ENCODE measurements around the gene BAIAP3. TPM values are rescaled to one million over a fixed set of nuclear protein-coding genes. Genes with fewer than 3 reads are reported as not detected.
A peak's percentile ranks its signal among the peaks of the same experiment; 100 is the strongest.

BAIAP3 gene
- total and polyA plus RNA-seq, 10 donors = 2.7 to 15.7 (median 6.3) TPM

GRCh38 chr16:1320097-1320496 lies 13.3 kb upstream of the BAIAP3 start:
- no peak for DNase-seq
- Histone ChIP-seq H3K27ac (peak overlapping the region in 1 of 8 donors; percentile 17), H3K4me1 (peaks cover 0 to 39% (median 11%) of the 10 kb centered on the region in 6 donors), H3K36me3 (peaks cover 0 to 100% (median 97%) of the 10 kb centered on the region in 6 donors), H3K27me3 (replicated peaks in 1 of 7) (no peaks in the 10 kb centered on the region), H3K9me3 (no peaks in the 10 kb centered on the region), H3K4me3 (no peak overlapping the region)
- intact Hi-C loops (cut with DNase I; ENCODE audit: low total_unique reads) = no loop called here
- WGBS, 5 donors = 82 to 85% (median 84%) methylated on average over 12 of the region's 12 CpGs
- TF ChIP-seq POLR2A (IDR thresholded peaks at IDR 0.05) (no peak), CTCF (IDR thresholded peaks at IDR 0.05 in 8 of 11, conservative IDR thresholded peaks at IDR 0.05 in 3 of 11) (no peak), POLR2AphosphoS5 (IDR thresholded peaks at IDR 0.05) (no peak)

GRCh38 chr16:1320658-1321240 lies 12.7 kb upstream of the BAIAP3 start:
- Histone ChIP-seq H3K9me3 (no peaks in the 10 kb centered on the region), H3K4me1 (peaks cover 0 to 39% (median 11%) of the 10 kb centered on the region in 6 donors), H3K27ac (peak overlapping the region in 1 of 8 donors; percentile 17), H3K27me3 (replicated peaks in 1 of 7) (no peaks in the 10 kb centered on the region), H3K4me3 (no peak overlapping the region), H3K36me3 (peaks cover 0 to 100% (median 97%) of the 10 kb centered on the region in 6 donors)
- 83 to 90% (median 88%) methylated on average over 15 to 22 of the region's 22 CpGs for WGBS, 5 donors
- no peak for TF ChIP-seq POLR2A (IDR thresholded peaks at IDR 0.05)
- no peak for TF ChIP-seq CTCF (IDR thresholded peaks at IDR 0.05 in 8 of 11, conservative IDR thresholded peaks at IDR 0.05 in 3 of 11)
- TF ChIP-seq POLR2AphosphoS5 (IDR thresholded peaks at IDR 0.05) = peak in 2 of 3 donors; percentile 11 to 50
- no peak for DNase-seq
- intact Hi-C loops (cut with DNase I; ENCODE audit: low total_unique reads) = no loop called here

GRCh38 chr16:1322407-1322806 lies 11.0 kb upstream of the BAIAP3 start:
- WGBS, 5 donors = 93 to 99% (median 96%) methylated on average over 8 of the region's 8 CpGs
- H3K4me1 ChIP-seq = peaks cover 0 to 46% (median 13%) of the 10 kb centered on the region in 6 donors

GRCh38 chr16:1323296-1324239 lies 9.9 kb upstream of the BAIAP3 start:
- TF ChIP-seq POLR2AphosphoS5 (IDR thresholded peaks at IDR 0.05) (peak; percentile 34 to 64 (median 47)), POLR2A (IDR thresholded peaks at IDR 0.05) (no peak), CTCF (IDR thresholded peaks at IDR 0.05 in 8 of 11, conservative IDR thresholded peaks at IDR 0.05 in 3 of 11) (no peak)
- DNase-seq = no peak
- Histone ChIP-seq H3K36me3 (peaks cover 0 to 89% (median 70%) of the 10 kb centered on the region in 6 donors), H3K4me3 (no peak overlapping the region), H3K27me3 (replicated peaks in 1 of 7) (no peaks in the 10 kb centered on the region), H3K27ac (peak overlapping the region in 5 of 8 donors; percentile 16 to 54 (median 45)), H3K4me1 (peaks cover 0 to 45% (median 13%) of the 10 kb centered on the region in 6 donors), H3K9me3 (no peaks in the 10 kb centered on the region)
- intact Hi-C loops (cut with DNase I; ENCODE audit: low total_unique reads) = no loop called here
- whole genome bisulfite sequencing, 5 donors = 79 to 88% (median 84%) methylated on average over 27 to 35 of the region's 35 CpGs

More at GRCh38 chr16:1322407-1322806, 11.0 kb upstream of the BAIAP3 start:
- no peaks in the 10 kb centered on the region for H3K27me3 ChIP-seq (replicated peaks in 1 of 7)
- peaks cover 0 to 100% (median 82%) of the 10 kb centered on the region in 6 donors for H3K36me3 ChIP-seq
- H3K27ac ChIP-seq = no peak overlapping the region
- no peak for DNase-seq
- intact Hi-C loops (cut with DNase I; ENCODE audit: low total_unique reads) = no loop called here
- no peak for TF ChIP-seq POLR2AphosphoS5 (IDR thresholded peaks at IDR 0.05)
- H3K9me3 ChIP-seq = no peaks in the 10 kb centered on the region
- no peak overlapping the region for H3K4me3 ChIP-seq
